ENCODE measurements around the gene SPOCD1. TPM values are rescaled to one million over a fixed set of nuclear protein-coding genes. Genes with fewer than 3 reads are reported as not detected.

Gene SPOCD1
- polyA plus RNA-seq, 2 of the 4 experiments (the other 2 are of a cell fraction): 0.98 to 4.8 TPM

DNA sequence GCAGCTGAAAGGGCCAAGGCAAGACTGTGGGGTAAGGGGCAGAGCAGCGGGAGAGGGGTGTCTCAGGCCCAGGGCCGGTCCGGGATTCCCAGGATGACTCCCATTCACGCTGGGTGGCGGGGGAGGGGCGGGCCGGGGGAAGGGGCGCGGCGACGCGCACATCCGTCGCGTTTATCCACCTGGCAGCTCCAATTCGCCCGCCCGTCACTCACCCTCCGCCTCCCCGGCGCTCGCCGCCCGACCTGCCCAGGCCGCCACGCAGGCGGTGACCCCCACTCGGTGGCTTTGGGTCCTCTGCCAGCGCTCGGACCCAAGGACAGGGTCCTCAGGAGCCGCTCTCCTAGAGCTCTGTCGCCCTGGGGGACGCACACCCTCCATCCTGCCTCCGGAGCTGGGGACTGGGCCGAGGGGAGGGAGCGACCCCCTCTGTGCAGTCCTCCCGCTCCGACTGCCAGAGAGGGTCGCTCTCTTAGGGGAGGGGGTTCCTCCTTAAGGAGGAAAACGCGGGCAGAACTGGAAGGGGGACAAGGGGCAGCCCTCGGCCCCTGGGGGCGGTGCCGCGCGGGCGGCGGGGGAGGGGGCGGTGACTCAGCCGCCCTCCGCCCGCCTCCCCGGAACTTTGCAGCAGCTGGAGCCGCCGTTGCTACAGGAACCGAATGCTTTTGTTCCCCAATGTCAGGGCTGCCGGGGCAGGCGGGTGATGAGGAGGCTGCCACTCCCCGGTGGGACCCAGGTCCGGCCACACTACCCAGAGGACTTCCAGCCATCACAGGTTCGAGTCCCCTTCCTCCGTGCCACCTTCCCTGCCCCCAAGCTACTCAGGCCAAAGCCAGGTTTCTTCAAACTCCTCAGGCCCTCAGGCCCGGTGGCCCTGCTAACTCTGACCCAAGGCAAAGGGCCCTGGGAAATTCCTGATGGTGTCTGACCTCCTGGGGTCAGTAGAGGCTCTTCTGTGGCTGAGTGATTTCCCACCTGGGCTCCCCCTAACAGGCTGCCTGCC lies 55.1 kb downstream of the SPOCD1 start:
- FAIRE-seq (no peak), ATAC-seq (peak; percentile 14 to 45; a peak in 4 of 6 replicates), DNase-seq (ENCODE audit: low read depth in 1 of 2, low spot score in 1 of 2) (peak; percentile 58 to 65)
- Histone ChIP-seq H3K4me1 (peaks cover 40% of the 10 kb centered on the region), H3K9me3 (no peaks in the 10 kb centered on the region), H3K4me3 (peak overlapping the region; percentile 80), H3K27ac (peak overlapping the region; percentile 89 to 98), H3K4me2 (peak overlapping the region; percentile 99)
- WGBS (ENCODE audit: missing lambda C conversion rate): 8% methylated on average over 6 of the region's 63 CpGs
- ChIA-PET POLR2A (interaction anchor here (0.8 to 1.3 kb wide), 5 partner anchors 10 to 116 kb away, joined by 3 to 6 read pairs (median 3); partner anchors contain the start of gene PEF1), CTCF (interaction anchor here (0.9 to 14.7 kb wide), 10 partner anchors 11 to 99 kb away, joined by 3 to 242 read pairs (median 4); no protein-coding TSS in a partner anchor)
- TF ChIP-seq FOXS1 (CRISPR knock-in tag; IDR thresholded peaks at IDR 0.05) (no peak), JUN (IDR thresholded peaks at IDR 0.05) (no peak), REST (IDR thresholded peaks at IDR 0.05) (no peak), EHMT2 (IDR thresholded peaks at IDR 0.05; ENCODE audit: low read depth) (no peak), POLR2AphosphoS2 (conservative IDR thresholded peaks at IDR 0.05; ENCODE audit: low read length) (no peak), RNF2 (IDR thresholded peaks at IDR 0.05; ENCODE audit: borderline replicate concordance, low read depth) (no peak), HES2 (IDR thresholded peaks at IDR 0.05) (no peak), NR3C1 (IDR thresholded peaks at IDR 0.05) (no peak), E2F6 (IDR thresholded peaks at IDR 0.05; ENCODE audit: borderline replicate concordance, low read depth) (no peak), GATA3 (IDR thresholded peaks at IDR 0.05; ENCODE audit: borderline replicate concordance) (no peak), HEYL (CRISPR knock-in tag; IDR thresholded peaks at IDR 0.05) (no peak), ZFP36 (IDR thresholded peaks at IDR 0.05; ENCODE audit: borderline replicate concordance, partially characterized antibody) (no peak), FOSL2 (IDR thresholded peaks at IDR 0.05) (no peak), FOSL2 (CRISPR knock-in tag; IDR thresholded peaks at IDR 0.05) (peak; percentile 73), MAX (IDR thresholded peaks at IDR 0.05) (0 out of 2 replicates have a peak, but pooled peaks have one; percentile 20), PHF8 (IDR thresholded peaks at IDR 0.05; ENCODE audit: borderline replicate concordance, low read depth) (no peak), CBX2 (IDR thresholded peaks at IDR 0.05; ENCODE audit: borderline replicate concordance, low read depth) (no peak)

DNA sequence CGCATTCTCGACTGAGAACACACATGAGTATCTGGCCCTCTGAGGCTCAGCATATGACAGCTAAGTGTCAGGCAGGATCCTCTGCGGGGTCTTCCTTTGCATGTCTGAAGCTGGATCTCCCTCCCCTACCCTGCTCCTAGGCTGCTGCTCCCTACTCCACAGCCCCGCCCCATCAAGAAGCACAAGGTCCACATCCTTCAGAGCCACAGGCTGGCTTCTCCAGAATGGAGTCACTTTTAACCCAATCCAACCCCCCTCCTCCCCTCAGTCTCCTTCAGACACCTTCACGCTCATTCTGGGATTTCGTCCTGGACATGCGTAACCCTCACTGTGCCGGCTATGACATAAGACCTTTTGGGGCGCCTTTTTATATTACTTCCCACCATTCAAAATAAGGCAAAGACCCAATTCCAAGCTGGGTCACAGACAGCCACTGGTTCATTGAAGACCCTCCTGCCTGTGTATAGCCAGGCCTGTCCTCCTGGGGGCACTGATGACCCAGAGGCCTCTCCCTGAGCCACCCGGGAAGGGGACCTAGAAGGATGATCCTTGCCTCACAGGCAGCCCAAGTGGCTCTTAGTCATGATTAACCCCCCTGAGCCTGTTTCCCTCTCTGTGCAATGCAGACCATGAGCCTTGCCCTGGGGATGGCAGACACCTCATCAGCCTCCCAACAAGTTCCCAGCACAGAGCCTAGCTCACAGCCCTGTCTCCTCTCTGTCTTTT lies 56.4 kb downstream of the SPOCD1 start:
- ATAC-seq (no peak), FAIRE-seq (no peak), DNase-seq (ENCODE audit: low read depth in 1 of 2, low spot score in 1 of 2) (no peak)
- 78% methylated on average over 9 of the region's 10 CpGs for WGBS (ENCODE audit: missing lambda C conversion rate)
- no peak overlapping the region for H3K4me3 ChIP-seq
- ChIA-PET CTCF (interaction anchor here (0.7 to 14.7 kb wide), 10 partner anchors 10 to 204 kb away, joined by 3 to 242 read pairs (median 4); no protein-coding TSS in a partner anchor), POLR2A (interaction anchor here (0.8 to 1.2 kb wide), 3 partner anchors 29 to 115 kb away, joined by 3 to 6 read pairs (median 4); partner anchors contain the start of gene PEF1)
- H3K4me2 ChIP-seq: peak overlapping the region; percentile 99
- peak overlapping the region in 1 of 2 experiments; percentile 98; a peak in 4 of 6 replicates for H3K27ac ChIP-seq
- H3K4me1 ChIP-seq: peaks cover 30% of the 10 kb centered on the region
- no peaks in the 10 kb centered on the region for H3K9me3 ChIP-seq
- TF ChIP-seq REST (IDR thresholded peaks at IDR 0.05) (no peak), BCL3 (IDR thresholded peaks at IDR 0.05) (no peak), ZC3H11A (IDR thresholded peaks at IDR 0.05) (no peak), FOXS1 (CRISPR knock-in tag; IDR thresholded peaks at IDR 0.05) (no peak), ZNF302 (CRISPR knock-in tag; IDR thresholded peaks at IDR 0.05) (no peak), HOXB13 (CRISPR knock-in tag; IDR thresholded peaks at IDR 0.05; ENCODE audit: low read depth) (no peak)
- TF ChIP-seq, protein P1, sequence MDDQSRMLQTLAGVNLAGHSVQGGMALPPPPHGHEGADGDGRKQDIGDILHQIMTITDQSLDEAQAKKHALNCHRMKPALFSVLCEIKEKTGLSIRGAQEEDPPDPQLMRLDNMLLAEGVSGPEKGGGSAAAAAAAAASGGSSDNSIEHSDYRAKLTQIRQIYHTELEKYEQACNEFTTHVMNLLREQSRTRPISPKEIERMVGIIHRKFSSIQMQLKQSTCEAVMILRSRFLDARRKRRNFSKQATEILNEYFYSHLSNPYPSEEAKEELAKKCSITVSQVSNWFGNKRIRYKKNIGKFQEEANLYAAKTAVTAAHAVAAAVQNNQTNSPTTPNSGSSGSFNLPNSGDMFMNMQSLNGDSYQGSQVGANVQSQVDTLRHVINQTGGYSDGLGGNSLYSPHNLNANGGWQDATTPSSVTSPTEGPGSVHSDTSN (IDR thresholded peaks at IDR 0.05): no peak
